Measurements from ENCODE around the gene AHSP.
"Not testable (repeated sequence)": the region's sequence is repeated elsewhere in the genome, so short reads cannot be mapped to it uniquely, and the experiment has no call there.

The AHSP gene

DNA sequence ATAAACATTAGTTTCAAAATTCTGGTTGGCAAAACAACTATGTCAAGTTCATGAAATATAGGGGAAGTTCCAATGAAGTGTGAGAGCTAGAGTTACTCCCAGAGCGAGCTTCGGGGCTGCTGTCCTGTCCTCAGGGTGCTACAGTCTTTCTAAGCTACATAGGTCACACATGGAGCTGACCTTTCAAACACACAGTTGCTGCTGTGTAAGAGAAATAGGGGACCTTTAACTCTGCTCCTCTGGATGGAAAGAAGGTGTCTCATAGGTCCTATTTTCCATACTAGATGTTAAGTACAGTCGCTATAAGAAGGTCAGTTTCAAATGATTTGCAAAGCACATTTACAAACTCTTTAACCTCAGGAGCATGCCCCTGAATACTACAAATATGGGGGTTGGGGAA is 6.3 kb upstream of the AHSP start:
- H3K9me3 ChIP-seq (ENCODE audit: insufficient read depth, low read depth, low read length): peaks cover 2% of the 10 kb centered on the region
- H2BK5ac ChIP-seq (ENCODE audit: low read depth, low read length, poor library complexity): no peak overlapping the region
- no peaks in the 10 kb centered on the region for H3K27me3 ChIP-seq (ENCODE audit: insufficient read depth, low read length)
- no peak overlapping the region for H3K27ac ChIP-seq (ENCODE audit: low read depth, low read length)
- H3K9ac ChIP-seq (ENCODE audit: low read length): no peak overlapping the region
- H3K14ac ChIP-seq (ENCODE audit: low read length): no peak overlapping the region
- no peaks in the 10 kb centered on the region for H3K4me1 ChIP-seq (ENCODE audit: control insufficient read depth in 1 of 2, insufficient read depth in 2 of 2, low read length in 2 of 2)
- no peak overlapping the region for H3K23ac ChIP-seq (ENCODE audit: low read length)
- no peak overlapping the region for H2BK120ac ChIP-seq (ENCODE audit: insufficient read depth, low read length, poor library complexity)
- no peaks in the 10 kb centered on the region for H3K79me1 ChIP-seq (ENCODE audit: low read length)
- no peak for DNase-seq
- no peak overlapping the region for H3K4me2 ChIP-seq (ENCODE audit: low read length)
- no peak overlapping the region for H4K12ac ChIP-seq (ENCODE audit: low read depth, low read length)
- H4K8ac ChIP-seq (ENCODE audit: low read depth, low read length): no peak overlapping the region
- no peak overlapping the region for H3K4me3 ChIP-seq (ENCODE audit: low read depth, low read length)
- no peak overlapping the region for H3K18ac ChIP-seq (ENCODE audit: low read length)
- H4K91ac ChIP-seq (ENCODE audit: low read depth, low read length): no peak overlapping the region
- no CpG with 5 or more reads among the region's 3 CpGs for WGBS (ENCODE audit: extremely low coverage, insufficient coverage, insufficient read length)
- no peak overlapping the region for H3K4ac ChIP-seq (ENCODE audit: low read depth, low read length)
- no peak overlapping the region for H2BK12ac ChIP-seq (ENCODE audit: low read length)
- H2AK5ac ChIP-seq (ENCODE audit: low read length): no peak overlapping the region
- no peaks in the 10 kb centered on the region for H3K36me3 ChIP-seq (ENCODE audit: control insufficient read depth in 1 of 2, insufficient read depth in 2 of 2, low read length in 2 of 2)
- no peak overlapping the region for H2AFZ ChIP-seq (ENCODE audit: insufficient read depth, low read length, poor library complexity)
- no peaks in the 10 kb centered on the region for H3K79me2 ChIP-seq (ENCODE audit: control insufficient read depth, insufficient read depth, low read length, poor library complexity)

DNA sequence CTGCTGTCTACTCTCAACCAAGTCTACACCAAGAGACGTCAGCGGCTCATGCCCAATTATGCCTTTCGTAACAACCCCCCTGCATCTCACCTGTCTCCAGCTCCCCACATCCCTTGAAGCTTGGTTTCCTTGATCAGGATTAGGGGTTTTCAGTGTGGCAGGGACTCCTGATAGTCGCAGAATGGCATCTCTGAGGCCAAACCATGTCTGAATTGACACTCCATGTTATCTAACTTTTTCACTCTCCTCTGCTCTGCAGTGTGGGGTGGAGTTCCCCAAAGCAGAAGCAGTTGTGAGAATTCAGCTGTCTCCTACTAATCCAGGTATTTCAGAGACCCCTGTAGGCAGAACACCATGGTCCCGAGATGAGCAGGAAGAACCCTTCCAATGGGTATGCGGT is 5.6 kb upstream of the AHSP start:
- no peak overlapping the region for H3K4ac ChIP-seq (ENCODE audit: low read depth, low read length)
- H4K91ac ChIP-seq (ENCODE audit: low read depth, low read length): no peak overlapping the region
- H3K79me1 ChIP-seq (ENCODE audit: low read length): no peaks in the 10 kb centered on the region
- H2AFZ ChIP-seq (ENCODE audit: insufficient read depth, low read length, poor library complexity): no peak overlapping the region
- H3K18ac ChIP-seq (ENCODE audit: low read length): no peak overlapping the region
- no peak overlapping the region for H2BK5ac ChIP-seq (ENCODE audit: low read depth, low read length, poor library complexity)
- H2AK5ac ChIP-seq (ENCODE audit: low read length): no peak overlapping the region
- no peak overlapping the region for H3K4me3 ChIP-seq (ENCODE audit: low read depth, low read length)
- H3K14ac ChIP-seq (ENCODE audit: low read length): no peak overlapping the region
- H3K79me2 ChIP-seq (ENCODE audit: control insufficient read depth, insufficient read depth, low read length, poor library complexity): no peaks in the 10 kb centered on the region
- no peak overlapping the region for H4K8ac ChIP-seq (ENCODE audit: low read depth, low read length)
- H3K4me2 ChIP-seq (ENCODE audit: low read length): no peak overlapping the region
- no peak overlapping the region for H2BK120ac ChIP-seq (ENCODE audit: insufficient read depth, low read length, poor library complexity)
- H4K12ac ChIP-seq (ENCODE audit: low read depth, low read length): no peak overlapping the region
- no peak overlapping the region for H3K23ac ChIP-seq (ENCODE audit: low read length)
- no peak overlapping the region for H3K9ac ChIP-seq (ENCODE audit: low read length)
- DNase-seq: no peak
- no peaks in the 10 kb centered on the region for H3K27me3 ChIP-seq (ENCODE audit: insufficient read depth, low read length)
- H3K36me3 ChIP-seq (ENCODE audit: control insufficient read depth in 1 of 2, insufficient read depth in 2 of 2, low read length in 2 of 2): no peaks in the 10 kb centered on the region
- no peaks in the 10 kb centered on the region for H3K4me1 ChIP-seq (ENCODE audit: control insufficient read depth in 1 of 2, insufficient read depth in 2 of 2, low read length in 2 of 2)
- H3K9me3 ChIP-seq (ENCODE audit: insufficient read depth, low read depth, low read length): peaks cover 2% of the 10 kb centered on the region
- no peak overlapping the region for H3K27ac ChIP-seq (ENCODE audit: low read depth, low read length)
- H2BK12ac ChIP-seq (ENCODE audit: low read length): no peak overlapping the region
- no CpG with 5 or more reads among the region's 6 CpGs for WGBS (ENCODE audit: extremely low coverage, insufficient coverage, insufficient read length)

DNA sequence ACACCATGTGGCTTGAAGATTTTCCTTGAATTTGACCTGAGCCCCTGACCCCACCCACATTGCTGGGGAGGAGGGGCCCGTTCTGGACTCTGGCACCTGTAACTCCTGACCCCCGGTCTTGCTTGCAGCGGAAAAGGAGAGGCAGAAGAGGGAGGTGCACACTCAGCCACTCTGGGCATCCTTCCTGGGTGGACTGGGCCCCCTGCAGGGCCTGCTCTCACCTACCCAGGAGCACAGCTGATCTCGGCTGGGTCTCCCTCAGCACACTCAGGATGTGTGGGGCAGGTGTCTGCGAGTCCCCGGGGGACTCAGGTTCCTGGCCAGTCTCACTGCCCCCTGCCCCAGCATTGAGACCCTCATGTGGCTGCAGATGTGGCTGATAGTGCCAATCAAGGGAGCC is 3.9 kb upstream of the AHSP start:
- not testable (repeated sequence) for H2BK12ac ChIP-seq (ENCODE audit: low read length); H4K91ac ChIP-seq (ENCODE audit: low read depth, low read length); H3K4me2 ChIP-seq (ENCODE audit: low read length); H3K4me1 ChIP-seq (ENCODE audit: control insufficient read depth in 1 of 2, insufficient read depth in 2 of 2, low read length in 2 of 2); DNase-seq; H3K4me3 ChIP-seq (ENCODE audit: low read depth, low read length); H2BK120ac ChIP-seq (ENCODE audit: insufficient read depth, low read length, poor library complexity); H2AFZ ChIP-seq (ENCODE audit: insufficient read depth, low read length, poor library complexity); H3K27ac ChIP-seq (ENCODE audit: low read depth, low read length); H3K79me1 ChIP-seq (ENCODE audit: low read length); H2AK5ac ChIP-seq (ENCODE audit: low read length); H4K8ac ChIP-seq (ENCODE audit: low read depth, low read length); H3K23ac ChIP-seq (ENCODE audit: low read length); H3K9ac ChIP-seq (ENCODE audit: low read length); H3K79me2 ChIP-seq (ENCODE audit: control insufficient read depth, insufficient read depth, low read length, poor library complexity); H3K27me3 ChIP-seq (ENCODE audit: insufficient read depth, low read length); H3K14ac ChIP-seq (ENCODE audit: low read length); H2BK5ac ChIP-seq (ENCODE audit: low read depth, low read length, poor library complexity); H4K12ac ChIP-seq (ENCODE audit: low read depth, low read length); H3K18ac ChIP-seq (ENCODE audit: low read length); H3K9me3 ChIP-seq (ENCODE audit: insufficient read depth, low read depth, low read length); H3K4ac ChIP-seq (ENCODE audit: low read depth, low read length); H3K36me3 ChIP-seq (ENCODE audit: control insufficient read depth in 1 of 2, insufficient read depth in 2 of 2, low read length in 2 of 2)
- no CpG with 5 or more reads among the region's 6 CpGs for WGBS (ENCODE audit: extremely low coverage, insufficient coverage, insufficient read length)

DNA sequence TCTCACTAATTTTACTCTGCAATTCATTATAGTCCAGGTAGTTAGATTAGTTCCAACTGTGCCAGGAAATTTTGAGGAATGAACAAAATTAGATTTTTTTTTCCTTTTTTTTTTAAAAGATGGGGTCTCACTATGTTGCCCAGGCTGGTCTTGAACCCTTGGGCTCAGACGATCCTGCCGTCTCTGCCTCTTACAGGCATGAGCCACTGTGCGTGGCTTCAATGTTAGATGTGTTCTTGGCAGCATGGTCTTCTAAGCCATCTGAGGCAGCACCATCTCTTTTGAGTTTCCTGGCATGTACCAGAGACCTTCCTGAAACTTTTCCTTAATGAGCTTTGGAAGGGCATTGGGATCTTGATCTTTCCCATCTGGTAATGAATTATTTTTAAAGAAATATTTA is 2.6 kb upstream of the AHSP start:
- no peak overlapping the region for H3K14ac ChIP-seq (ENCODE audit: low read length)
- no peak overlapping the region for H3K23ac ChIP-seq (ENCODE audit: low read length)
- no peak overlapping the region for H3K4me3 ChIP-seq (ENCODE audit: low read depth, low read length)
- no peak overlapping the region for H3K9ac ChIP-seq (ENCODE audit: low read length)
- no peaks in the 10 kb centered on the region for H3K79me1 ChIP-seq (ENCODE audit: low read length)
- H4K91ac ChIP-seq (ENCODE audit: low read depth, low read length): no peak overlapping the region
- no peaks in the 10 kb centered on the region for H3K36me3 ChIP-seq (ENCODE audit: control insufficient read depth in 1 of 2, insufficient read depth in 2 of 2, low read length in 2 of 2)
- no peak overlapping the region for H3K18ac ChIP-seq (ENCODE audit: low read length)
- H2BK5ac ChIP-seq (ENCODE audit: low read depth, low read length, poor library complexity): no peak overlapping the region
- no peak for DNase-seq
- H3K27ac ChIP-seq (ENCODE audit: low read depth, low read length): no peak overlapping the region
- no peak overlapping the region for H3K4ac ChIP-seq (ENCODE audit: low read depth, low read length)
- no peaks in the 10 kb centered on the region for H3K79me2 ChIP-seq (ENCODE audit: control insufficient read depth, insufficient read depth, low read length, poor library complexity)
- no peak overlapping the region for H4K12ac ChIP-seq (ENCODE audit: low read depth, low read length)
- no peak overlapping the region for H2BK12ac ChIP-seq (ENCODE audit: low read length)
- no peak overlapping the region for H4K8ac ChIP-seq (ENCODE audit: low read depth, low read length)
- no peak overlapping the region for H2AFZ ChIP-seq (ENCODE audit: insufficient read depth, low read length, poor library complexity)
- no peak overlapping the region for H2AK5ac ChIP-seq (ENCODE audit: low read length)
- peaks cover 21% of the 10 kb centered on the region for H3K27me3 ChIP-seq (ENCODE audit: insufficient read depth, low read length)
- H3K4me1 ChIP-seq (ENCODE audit: control insufficient read depth in 1 of 2, insufficient read depth in 2 of 2, low read length in 2 of 2): peaks cover 0 to 4% of the 10 kb centered on the region in 2 experiments
- no peak overlapping the region for H3K4me2 ChIP-seq (ENCODE audit: low read length)
- no CpG with 5 or more reads among the region's 3 CpGs for WGBS (ENCODE audit: extremely low coverage, insufficient coverage, insufficient read length)
- peaks cover 4% of the 10 kb centered on the region for H3K9me3 ChIP-seq (ENCODE audit: insufficient read depth, low read depth, low read length)
- H2BK120ac ChIP-seq (ENCODE audit: insufficient read depth, low read length, poor library complexity): no peak overlapping the region
